CD4-positive, alpha-beta T cell treated with Interleukin-4 for 1 hour (primary cell): ENCODE results near the gene FASN.

Experiments
- DNase-seq, 2 donors: peaks; one replicate each; pipeline ENCODE4 v3.0.0-alpha.2; 2020 to 2022

FASN gene

DNA sequence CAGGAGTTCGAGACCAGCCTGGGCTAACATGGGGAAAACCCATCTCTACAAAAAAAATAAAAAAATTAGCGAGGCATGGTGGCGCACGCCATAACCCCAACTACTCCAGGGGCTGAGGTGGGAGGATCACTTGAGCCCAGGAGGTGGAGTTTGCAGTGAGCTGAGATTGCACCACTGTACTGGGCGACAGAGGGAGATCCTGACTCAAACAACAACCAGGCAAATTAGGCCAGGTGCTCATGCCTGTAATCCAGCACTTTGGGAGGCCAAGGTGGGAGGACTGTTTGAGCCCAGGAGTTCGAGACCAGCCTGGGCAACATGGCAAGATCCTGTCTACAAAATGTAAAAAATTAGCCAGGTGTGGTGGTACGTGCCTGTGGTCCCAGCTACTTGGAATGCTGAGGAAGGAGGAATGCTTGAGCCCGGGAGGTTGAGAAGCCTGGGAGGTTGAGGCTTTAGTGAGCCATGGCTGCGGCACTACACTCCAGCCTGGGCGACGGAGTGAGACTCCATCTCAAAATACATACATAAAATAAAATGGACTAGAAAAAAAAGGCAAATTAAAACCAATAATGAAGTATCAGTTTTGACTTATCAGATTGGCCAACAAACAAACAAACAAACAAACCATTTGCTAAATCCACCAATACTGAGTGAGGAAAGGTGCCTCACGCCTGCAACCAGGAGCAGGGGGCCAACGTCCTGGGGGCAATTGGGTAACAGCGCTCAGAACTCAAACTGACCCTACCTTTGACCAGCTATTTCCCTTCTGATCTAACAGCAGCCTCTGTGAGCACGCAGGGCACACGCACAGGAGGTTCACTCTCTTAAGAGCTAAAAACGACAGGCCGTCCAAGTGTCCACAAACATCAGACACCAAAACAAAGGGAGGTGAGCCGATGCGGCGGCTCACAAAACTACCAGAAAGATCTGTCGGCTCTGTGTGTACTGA lies 19.4 kb upstream of the FASN start:
- no peak for DNase-seq

DNA sequence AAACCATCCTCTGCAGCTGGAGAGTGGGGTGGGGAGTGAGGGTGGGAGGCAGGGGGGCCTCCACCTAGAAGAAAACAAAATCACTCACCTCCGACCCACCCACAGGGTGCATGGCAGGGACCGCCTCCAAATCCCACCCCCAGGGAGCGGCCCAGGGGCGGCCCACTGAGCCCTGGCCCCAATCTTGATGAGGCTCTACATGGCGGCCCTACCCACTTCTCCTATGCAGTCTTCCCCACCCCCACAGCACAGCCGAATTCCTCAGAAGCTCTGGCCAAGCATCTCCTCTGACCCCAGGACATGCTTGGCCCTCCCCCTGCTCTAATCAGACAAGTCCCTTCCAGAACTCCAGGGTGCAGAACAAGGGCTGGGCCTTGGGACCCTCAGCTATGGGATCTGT lies 18.2 kb upstream of the FASN start:
- no peak for DNase-seq

DNA sequence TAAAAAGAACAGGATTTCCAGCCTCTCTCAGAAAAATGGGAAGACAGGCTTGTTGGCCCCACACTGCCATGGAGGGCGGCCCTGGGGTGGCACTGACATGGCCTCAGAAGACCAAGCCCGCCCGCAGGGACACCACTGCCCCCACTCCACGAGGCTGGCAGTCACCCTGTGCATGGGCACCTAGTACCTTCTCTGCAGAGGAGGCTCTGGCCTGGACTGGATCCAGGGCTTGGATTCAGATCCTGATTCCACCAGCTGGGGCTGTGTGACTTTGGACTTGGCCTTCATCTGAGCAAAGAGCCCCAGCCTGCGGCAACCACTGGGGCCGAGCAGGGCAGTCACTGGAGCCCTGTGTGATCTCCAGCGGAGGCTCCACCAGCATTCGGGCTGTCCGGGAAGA lies 16.8 kb upstream of the FASN start:
- DNase-seq, result no peak

DNA sequence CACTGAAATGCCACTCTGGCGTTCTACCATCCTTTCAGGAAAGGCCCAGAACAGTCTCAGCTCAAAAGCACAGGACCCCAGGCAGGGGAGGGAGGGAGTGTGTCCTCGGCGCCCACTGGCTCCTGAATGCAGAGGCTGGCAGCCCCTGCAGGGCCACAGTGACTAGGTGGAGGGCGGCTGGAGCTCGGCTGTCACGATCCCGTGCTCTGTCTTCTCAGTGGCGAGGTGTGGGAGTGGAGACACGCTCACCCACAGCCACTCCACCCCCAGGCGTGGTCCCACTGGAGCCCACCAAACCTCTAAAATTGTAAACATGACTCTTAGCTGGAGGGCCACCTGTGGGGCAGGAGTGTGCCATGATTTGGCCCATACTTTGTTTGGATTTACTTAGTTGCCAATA lies 16.4 kb upstream of the FASN start:
- no peak for DNase-seq

DNA sequence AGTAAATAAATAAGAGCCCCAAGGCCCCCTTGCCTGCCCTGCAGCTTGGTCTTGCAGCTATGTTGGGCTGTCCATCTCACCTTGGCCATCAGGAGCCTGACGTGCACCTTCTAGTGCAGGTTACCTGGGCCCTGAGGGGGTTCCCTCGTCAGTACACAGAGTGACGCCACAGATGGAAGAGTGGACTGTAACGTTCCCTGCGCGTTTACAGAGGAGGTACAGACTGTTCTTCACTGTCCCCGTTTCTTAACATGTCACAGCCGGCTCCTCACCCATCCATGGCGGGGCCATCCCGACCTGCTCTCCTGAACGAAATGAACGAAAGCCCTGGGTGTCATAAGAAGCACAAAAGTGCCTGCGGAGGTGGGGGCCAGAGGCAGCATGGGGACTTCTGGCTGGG lies 15.9 kb upstream of the FASN start:
- DNase-seq, result no peak

DNA sequence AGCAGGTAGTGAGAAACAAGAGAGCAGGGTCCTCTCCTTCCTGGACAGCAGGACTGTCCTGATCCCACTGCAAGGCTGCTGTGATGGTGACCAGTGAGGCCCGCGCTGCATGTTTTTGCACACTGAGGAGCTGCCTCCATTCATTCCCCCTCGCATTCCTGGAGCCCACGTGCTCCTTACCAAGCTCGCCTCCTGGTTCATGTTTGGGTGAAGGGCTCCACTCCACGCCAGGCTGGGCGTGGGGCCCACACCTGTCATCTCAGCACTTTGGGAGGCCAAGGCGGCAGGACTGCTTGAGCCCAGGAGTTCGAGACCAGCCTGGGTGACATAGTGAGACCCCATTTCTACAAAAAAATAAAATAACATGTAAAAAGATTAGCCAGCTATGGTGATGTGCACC lies 15.4 kb upstream of the FASN start:
- no peak for DNase-seq

DNA sequence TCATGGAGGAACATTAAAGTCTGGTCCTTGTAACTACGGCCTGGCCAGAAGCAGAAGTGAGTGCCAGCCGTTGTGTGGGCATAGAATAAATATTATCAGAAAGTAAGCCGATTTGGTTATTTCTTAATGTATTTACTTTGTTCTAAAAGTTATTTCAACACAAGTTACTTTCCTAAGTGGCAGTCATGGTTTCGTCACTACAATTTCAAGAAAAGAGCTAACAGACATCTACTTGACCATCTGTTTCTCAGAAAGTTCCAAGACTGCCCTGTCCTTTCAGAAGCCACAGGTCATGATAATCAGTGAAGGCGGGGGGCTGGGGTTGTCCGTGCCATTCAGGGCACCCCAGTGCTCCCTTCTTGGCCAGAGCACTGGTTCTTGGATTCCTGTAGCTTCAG lies 14.9 kb upstream of the FASN start:
- DNase-seq, result no peak

DNA sequence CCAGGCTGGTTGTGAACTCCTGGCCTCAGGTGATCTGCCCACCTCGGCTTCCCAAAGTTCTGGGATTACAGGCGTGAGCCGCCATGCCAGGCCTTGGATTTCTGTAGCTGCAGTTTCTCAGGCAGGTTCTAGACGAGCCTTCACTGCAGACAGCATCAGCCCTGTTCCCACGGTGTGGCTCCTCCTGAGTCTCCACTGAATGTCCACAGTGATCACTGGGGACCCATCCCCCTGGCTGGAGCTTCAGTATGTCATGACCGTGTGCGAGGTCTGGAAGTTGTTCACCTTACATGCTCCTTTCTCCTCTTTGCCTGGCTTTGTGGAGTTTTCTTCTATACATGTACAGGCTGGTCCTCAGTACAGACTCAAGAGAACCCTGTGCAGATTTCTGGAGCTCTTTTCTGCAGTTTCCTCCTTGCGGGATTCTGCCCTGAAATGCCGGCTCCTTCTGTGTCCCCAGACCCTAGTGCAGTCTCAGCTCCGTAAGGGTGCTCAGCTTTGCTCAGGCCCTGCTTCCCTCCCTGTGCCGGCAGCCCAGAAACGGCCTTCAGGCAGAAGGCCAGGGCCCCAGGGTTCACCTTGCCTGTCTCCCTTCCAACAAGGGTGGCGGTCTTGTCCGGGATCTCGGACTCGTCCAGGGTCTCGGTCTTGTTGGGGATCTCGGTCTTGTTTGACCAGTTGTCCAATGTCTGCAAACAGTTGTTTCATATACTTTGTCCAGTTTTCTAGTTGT lies 14.3 kb upstream of the FASN start:
- no peak for DNase-seq

DNA sequence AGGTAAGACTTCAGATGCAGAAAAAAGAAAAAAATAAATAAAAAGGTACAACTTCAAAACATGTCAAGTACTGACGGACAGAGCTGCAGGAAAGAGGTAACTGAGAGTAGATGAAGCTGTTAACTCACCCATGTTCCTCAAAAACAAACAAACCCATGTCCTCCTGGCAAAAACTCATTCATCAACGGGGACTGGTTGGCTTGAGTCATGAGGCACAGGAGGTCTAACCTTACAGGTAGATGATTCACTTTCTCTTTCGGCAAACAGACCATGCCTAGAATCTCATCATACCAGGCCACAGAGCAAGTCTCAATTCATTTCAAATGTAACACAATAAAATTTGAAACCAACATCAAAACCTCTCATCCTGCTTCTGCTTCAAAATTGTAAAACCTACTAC lies 12.3 kb upstream of the FASN start:
- DNase-seq, result peak in 1 of 2 donors; percentile 27

DNA sequence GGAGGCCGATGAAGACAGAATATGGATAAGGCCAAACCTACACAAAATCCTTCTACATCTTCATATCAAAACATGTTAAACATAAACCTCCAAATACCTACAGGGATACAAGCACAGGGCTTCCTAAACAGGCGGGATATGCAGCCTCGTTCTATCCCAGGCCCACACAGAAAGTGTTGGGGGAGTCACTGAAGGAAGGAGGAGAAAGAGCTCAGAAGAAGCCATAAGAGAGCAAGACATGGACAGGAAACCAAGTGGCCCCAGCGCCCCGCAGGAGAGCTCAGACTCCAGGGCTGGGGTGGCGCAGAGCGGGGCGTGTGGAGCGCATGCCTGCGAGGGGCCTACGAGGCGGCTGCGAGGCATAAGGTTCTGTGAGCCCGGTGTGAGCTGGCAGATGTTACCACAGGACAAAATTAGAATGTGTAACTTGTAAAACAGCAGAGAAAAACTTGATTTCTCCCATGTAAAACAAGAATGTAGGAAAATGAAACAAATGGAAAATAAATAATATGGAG lies 11.0 kb upstream of the FASN start:
- DNase-seq, result no peak

DNA sequence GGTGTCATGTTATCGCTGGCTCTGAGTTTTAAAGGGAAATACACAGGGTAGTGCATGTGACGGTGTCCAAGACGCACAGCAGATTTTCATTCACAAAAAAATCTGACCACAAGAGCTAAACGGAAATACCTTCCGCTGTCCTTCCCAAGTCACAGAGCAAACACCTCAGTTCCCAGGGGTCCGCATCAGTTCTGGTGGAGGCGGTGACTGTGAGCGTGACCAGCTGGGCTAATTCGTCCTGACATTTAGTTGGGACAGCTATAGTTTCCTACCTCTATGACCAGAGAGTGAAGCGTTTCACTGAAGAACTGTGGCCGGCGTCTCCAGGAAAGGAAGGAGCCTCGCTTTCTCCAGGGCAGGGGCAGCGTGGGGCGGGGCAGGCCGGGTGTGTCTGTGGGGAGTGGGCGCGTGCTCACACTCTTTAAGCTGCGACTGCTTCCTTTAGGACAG lies 10.5 kb upstream of the FASN start:
- no peak for DNase-seq

DNA sequence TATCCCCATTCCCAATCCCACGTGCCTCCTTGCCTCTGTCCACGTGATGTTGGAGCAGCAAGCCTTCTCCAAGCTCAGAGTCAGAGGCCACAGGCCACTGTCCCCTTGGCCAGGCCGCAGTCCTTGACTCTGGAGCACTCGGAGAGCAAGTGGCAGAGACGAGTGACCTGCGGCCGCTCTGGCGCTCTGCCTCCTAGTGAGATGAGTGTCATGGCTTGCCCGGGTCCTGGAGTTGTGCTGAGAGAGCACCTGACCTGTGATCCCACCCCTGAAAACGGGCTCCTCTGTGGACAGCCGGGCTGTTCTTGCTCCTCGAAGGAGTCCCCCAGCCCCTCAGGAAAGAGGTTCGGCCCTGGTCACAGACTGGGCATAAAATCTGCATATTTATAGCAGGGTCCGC lies 10.0 kb upstream of the FASN start:
- no peak for DNase-seq

DNA sequence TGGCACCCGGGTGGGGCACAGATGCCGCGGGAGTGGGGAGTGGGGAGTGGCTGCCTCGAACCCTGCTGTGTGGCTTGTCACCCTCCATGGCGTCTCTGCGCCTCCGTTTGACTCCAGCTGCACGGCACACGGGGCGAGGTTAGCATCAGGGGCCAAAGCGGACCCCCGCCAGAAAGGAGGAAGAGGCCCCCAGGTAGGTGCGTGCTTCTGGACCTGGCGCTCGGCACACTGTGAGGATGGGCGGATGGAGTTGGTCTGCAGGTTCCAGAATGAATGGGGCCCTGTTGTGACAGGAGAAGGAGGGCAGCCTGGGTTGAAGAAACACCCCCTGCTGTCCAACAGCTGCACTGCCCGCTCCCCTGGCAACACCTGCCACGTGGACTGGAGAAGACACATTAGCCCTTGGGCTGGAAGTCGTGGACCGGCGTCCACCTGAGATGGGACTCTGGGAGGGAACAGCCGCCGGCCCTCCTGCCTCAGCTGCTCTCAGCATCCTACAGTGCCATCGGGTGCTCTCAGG lies 9.4 kb upstream of the FASN start:
- no peak for DNase-seq

DNA sequence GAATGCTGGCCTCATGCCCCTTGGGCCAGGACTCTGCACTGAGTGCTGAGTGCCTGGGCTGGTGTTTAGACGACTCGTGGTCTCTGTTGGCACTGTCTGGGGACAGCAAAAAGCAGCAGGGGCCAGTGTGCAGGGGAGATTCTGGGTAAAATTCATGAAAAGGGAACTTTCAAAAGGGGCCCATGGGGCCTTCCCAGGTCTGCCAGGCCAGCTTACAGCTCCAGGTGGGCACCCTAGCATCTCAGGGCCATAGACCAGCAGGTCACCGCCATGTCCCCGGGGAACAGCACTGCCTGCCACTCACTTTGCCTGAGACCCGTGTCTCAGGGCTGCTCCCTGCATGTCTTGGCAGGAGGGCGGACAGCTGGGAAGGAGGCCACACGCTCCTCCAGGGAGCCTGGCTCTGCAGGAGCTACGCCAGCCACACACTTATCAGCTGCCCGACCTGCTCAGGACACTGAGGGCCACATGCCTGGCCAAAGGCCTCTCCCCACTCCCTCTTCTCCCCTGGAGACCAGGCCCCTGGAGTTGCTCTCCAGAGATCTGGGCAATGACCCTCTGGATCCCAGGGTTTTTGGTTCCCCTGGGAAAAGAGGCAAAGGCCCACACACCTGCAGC lies 8.8 kb upstream of the FASN start:
- DNase-seq, result no peak

DNA sequence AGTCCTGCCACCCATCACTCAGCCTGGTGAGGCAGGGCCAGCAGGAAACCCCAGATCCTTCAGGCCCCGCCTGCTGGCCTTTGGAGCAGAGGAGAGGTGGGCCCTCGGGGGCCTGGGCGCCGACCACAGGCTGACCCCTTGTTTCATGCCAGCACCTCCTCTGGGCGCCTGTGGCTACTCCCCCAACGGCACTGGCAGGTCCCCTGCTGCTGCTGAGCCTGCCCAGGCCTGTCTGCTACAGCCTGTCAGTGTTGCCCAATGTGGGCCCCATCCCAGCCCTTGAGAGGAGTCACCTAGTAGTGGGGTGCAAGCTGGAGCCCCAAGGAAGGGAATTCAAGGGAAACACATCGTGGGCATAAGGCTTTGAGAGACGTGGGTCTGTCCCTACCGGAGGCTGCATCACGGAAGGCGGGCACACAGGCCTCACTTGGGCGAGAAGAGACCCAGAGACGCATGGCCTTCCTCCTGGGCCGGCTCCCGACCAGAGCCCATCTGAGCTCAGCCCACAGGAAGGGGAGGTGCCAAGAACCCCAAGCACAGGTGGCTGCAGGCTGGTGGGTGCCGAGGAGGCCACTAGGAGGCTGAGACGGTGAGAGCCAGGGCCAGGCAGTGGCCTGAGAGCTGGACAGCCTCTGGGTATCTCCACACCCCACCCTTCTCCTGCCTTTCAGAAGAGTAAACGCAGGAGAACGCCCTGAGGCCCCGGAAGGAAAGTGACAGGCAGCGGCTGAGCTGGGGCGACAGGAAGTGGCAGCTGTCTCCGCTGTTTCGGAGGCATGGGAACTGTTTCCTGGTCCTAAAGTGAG lies 8.0 kb upstream of the FASN start:
- DNase-seq, result peak; percentile 67 to 68

DNA sequence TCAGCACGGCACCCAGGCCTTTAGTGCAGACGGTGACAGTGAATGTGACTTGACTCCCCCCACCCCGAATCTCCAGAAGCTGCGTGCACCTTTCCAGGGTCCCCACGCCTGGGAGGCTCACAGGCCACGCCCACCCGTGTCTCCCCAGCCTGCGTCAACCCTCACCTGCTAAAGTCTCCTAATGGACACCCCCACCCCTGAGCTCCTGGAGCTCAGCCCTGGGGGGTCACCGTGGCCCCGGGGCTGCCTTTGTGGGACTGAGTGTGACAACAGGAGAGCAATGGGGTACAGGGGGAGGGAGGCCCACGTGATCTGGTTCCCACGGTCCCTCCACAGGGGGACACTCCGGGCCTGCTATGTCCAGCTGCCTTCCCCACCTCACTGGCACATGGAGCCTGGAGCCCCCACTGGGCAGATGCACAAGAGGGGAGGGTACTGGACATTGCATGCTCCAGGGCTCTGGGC lies 7.4 kb upstream of the FASN start:
- no peak for DNase-seq

DNA sequence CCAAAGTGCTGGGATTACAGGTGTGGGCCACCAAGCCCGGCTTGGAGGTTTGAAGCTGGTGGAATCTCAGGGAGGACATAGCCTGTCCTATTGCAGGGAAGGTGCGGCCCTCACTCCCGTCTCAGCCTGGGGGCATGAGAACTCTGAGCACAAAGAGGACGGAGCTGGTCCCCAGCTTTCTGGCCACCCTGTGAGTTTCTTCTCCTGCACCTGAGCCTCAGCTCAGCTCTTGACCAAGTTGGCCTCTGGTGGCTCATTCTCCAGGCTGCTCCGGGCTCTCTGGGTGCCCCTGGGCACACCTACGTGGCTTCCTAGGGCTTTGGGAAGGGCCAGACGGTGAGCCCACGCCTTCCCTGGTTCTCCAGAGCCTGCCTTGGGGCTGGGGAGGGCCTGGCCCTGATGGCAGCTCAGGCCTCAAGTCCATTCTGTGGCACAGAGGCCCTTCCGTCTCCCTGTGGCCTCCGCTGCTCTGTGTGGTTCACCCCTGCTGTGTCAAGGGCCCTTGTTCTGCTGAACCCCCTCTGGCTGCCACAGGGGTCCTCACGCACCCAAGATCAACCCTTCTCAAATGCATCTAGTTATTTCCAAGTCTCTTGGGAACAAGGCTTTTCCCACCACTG lies 6.9 kb upstream of the FASN start:
- no peak for DNase-seq

DNA sequence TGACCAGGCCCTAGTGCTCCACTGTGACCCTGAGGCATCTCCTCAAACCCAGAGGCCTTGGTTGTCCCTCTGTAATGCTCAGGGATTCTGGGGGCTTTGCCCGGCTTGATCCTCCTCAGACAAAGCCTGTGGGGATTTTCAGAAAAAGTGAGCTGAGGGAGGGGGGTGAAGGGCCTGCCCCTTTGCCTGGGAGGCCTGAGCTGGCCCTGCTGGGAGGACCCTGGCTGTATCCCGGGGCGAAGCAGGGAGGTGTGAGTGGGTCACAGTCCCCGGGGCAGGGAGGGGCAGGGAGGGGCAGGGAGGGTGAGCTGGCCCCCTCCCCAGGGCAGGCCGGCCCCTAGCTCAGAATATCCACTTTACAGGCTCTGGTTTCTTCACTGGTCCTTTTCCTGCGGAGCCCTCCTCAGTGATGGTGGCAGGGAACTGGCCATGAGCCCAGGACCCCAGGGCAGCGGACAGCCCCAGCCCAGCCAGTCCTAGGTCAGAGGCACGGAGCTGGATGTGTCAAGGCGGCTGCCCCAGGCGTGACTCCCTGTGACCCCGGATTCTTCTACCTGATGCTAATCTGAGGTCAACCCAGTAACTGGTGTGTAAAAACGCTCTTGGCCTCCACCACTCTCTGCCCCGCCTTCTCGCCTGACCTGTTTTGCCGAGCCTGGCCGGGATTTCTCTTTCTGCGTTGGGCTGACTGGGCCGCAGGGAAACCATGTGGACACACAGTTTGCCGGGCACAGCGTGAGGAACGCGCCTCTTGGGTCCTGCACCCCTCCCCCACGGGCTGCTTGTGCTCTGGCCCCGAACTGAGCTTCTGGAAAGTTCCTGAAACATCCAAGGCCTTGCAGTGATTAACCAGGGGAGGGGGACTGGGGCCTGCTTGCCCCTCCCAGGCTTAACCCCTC lies 5.8 kb upstream of the FASN start:
- no peak for DNase-seq

DNA sequence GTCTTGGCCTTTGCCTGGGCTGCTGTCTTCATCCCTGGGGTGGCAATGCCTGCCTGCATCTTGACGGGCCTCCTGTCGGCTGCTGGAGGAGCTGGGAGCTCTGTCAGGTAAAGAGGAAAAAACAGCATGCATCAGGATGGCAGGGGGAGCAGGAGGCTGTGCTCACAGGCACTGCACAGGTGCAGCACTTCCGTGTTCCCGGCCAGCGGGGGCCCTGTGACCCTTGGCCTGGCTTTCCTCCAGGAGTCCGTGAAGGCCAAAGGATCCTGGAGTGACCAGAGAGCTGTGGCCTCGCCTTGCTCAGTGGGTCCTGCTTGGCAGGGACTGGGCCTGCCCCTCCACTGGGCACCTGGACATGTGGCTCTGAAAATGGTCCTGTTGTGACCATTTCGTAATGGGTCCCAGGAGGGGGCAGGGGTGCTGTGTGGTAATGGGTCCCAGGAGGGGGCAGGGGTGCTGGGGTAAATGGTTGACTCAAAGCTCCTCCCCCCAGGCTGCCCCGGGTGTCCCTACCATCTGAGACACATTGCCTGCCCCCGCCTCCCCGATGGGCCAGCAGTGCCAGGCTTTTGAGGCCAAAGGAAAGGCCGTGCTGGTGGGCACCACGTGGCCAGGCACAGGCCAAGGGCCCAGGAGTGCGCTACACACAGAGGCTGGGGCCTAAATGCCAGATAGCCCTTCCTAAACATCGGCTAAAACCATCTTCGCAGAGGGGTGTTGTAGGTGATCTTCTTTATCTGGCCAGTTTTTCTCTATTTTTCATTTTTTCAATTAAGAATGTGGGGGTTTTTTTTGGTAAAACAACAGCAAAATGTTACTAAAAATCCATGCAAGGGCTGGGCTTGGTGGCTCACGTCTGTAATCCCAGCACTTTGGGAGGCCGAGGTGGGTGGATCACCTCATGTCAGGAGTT lies 4.0 kb upstream of the FASN start:
- no peak for DNase-seq

DNA sequence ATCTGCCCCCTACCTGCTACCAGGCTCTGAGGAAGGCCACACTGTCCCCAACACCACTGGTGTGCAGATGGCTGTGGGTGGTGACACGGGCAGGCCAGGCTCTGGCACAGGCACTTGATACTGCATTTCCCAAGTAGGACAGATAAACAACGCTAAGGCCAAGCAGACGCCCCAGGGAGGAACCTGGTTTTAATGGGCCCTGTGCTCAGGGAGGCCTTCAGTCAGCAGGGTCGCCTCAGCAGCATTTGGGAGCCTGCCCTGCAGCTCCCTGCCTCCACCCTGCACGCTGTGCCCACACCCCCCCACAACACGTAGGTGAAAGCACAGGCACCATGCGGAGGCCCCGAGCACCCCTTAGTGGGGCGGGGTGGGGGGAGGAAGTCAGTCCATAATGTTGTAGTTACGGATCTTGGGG lies 3.3 kb upstream of the FASN start:
- no peak for DNase-seq
